Transverse colon (tissue), 4 donors: ENCODE measurements around the gene SCT. TPM values are rescaled to one million over a fixed set of nuclear protein-coding genes. Genes with fewer than 3 reads are reported as not detected.

ENCODE experiments used
- DNase-seq: peaks from one replicate; pipeline ENCODE4 v3.0.0-alpha.2; 2019
- H3K27ac ChIP-seq, 4 donors: fragments of 200-600 bp; sonication (generic); 2 replicates each; pipeline ENCODE4 v1.5.1; 2016 to 2018; ENCODE audit warnings: inconsistent platforms in 4 of 4
- H3K27me3 ChIP-seq: fragments of 200-600 bp; sonication (generic); 2 replicates; pipeline ENCODE4 v1.5.1; 2017; ENCODE audit warnings: inconsistent platforms
- H3K36me3 ChIP-seq, 4 donors: fragments of 200-600 bp; sonication (generic); 2 replicates each; pipeline ENCODE4 v1.5.1; 2017 to 2019; ENCODE audit warnings: inconsistent platforms in 4 of 4
- H3K4me1 ChIP-seq, 4 donors: fragments of 200-600 bp; sonication (generic); 2 replicates each; pipeline ENCODE4 v1.5.1; 2017 to 2020; ENCODE audit warnings: inconsistent platforms in 4 of 4
- H3K4me3 ChIP-seq, 4 donors: fragments of 200-600 bp; sonication (generic); 1 replicate in 1 of 4; 2 replicates in 3 of 4; pipeline versions ENCODE4 v1.5.1 to v1.6.1; 2017 to 2019; ENCODE audit warnings: inconsistent platforms in 4 of 4
- H3K9me3 ChIP-seq, 2 donors: fragments of 200-600 bp; sonication (generic); 2 replicates each; pipeline ENCODE4 v1.5.1; 2017 to 2019; ENCODE audit warnings: inconsistent platforms in 2 of 2
- CTCF ChIP-seq, 5 experiments: fragments of 200-600 bp in 3 of 5; fragments of 450-650 bp in 2 of 5; sonication (generic) in 3 of 5; IDR thresholded peaks; 1 replicate in 2 of 5; 2 replicates in 3 of 5; pipeline ENCODE4 v1.5.1; 2016 to 2017; ENCODE audit warnings: antibody characterized with exemption in 5 of 5, inconsistent platforms in 3 of 5, mild to moderate bottlenecking in 2 of 5, moderate library complexity in 1 of 5
- EP300 ChIP-seq: sonication (generic); formaldehyde crosslinking; IDR thresholded peaks from one replicate; pipeline ENCODE4 v1.6.1; 2017; ENCODE audit warnings: antibody characterized with exemption, low read depth
- POLR2A ChIP-seq: fragments of 450-650 bp; IDR thresholded peaks from one replicate; pipeline ENCODE4 v1.6.1; 2016; ENCODE audit warnings: antibody characterized with exemption, mild to moderate bottlenecking, moderate library complexity
- POLR2AphosphoS5 ChIP-seq, 3 donors: sonication (generic); formaldehyde crosslinking; IDR thresholded peaks; one replicate each; pipeline ENCODE4 v1.6.1; 2016; ENCODE audit warnings: antibody characterized with exemption in 3 of 3
- WGBS, 2 donors: methylation state at CpG; one replicate each; pipeline ENCODE4 v1.1.5; 2018; ENCODE audit warnings: low coverage in 1 of 2; 5-methylcytosine and 5-hydroxymethylcytosine counted together
- in situ Hi-C, 4 donors: fragments of 200-750 bp; cut with MboI; loops; one replicate each; pipeline versions ENCODE4 v1.15.0 to v1.15.1; 2017; ENCODE audit warnings: low sequenced_read_pairs in 3 of 4, low pct_ligation_motif_present in 1 of 4, low pct_unique_long_range_greater_than_20kb in 1 of 4
- intact Hi-C: fragments of 100-400 bp; cut with DNase I; formaldehyde crosslinking; loops from one replicate; pipeline ENCODE4 v1.15.1; 2023; ENCODE audit warnings: low total_unique reads
- total RNA-seq, 4 donors: library from RNA; depleted of rRNA; stranded (reverse); fragments of >200 nt; gene quantifications; one replicate each; pipeline ENCODE4 v1.1.0, GENCODE V29; 2016

Gene SCT
- total RNA-seq, 4 donors from 2014 or later: not detected

- WGBS, 2 donors: 82% methylated on average over 14 of the region's 14 CpGs; no CpG with 5 or more reads in 1 of the 2 donors
- Histone ChIP-seq H3K4me1 (no peaks in the 10 kb centered on the region), H3K9me3 (no peaks in the 10 kb centered on the region), H3K4me3 (no peak overlapping the region), H3K27ac (no peak overlapping the region), H3K36me3 (peaks cover 0 to 2% (median 0%) of the 10 kb centered on the region in 4 donors), H3K27me3 (no peaks in the 10 kb centered on the region)
- TF ChIP-seq EP300: no peak
- no peak for TF ChIP-seq POLR2AphosphoS5 (IDR thresholded peaks at IDR 0.05)
- TF ChIP-seq POLR2A: no peak
- TF ChIP-seq CTCF (IDR thresholded peaks at IDR 0.05): no peak
- no peak for DNase-seq
- intact Hi-C loops: no loop called here
- in situ Hi-C loops: no loop called here
Observed at GRCh38 chr11:646214-646613, 19.2 kb upstream of the SCT start.

GRCh38 chr11:645536-645935, 18.6 kb upstream of the SCT start:
- Histone ChIP-seq H3K27ac (no peak overlapping the region), H3K4me3 (no peak overlapping the region), H3K9me3 (no peaks in the 10 kb centered on the region), H3K27me3 (no peaks in the 10 kb centered on the region), H3K36me3 (no peaks in the 10 kb centered on the region), H3K4me1 (no peaks in the 10 kb centered on the region)
- intact Hi-C loops (no loop called here), in situ Hi-C loops (no loop called here)
- WGBS, 2 donors: 74% methylated on average over 16 of the region's 16 CpGs; no CpG with 5 or more reads in 1 of the 2 donors
- no peak for TF ChIP-seq EP300
- no peak for TF ChIP-seq POLR2AphosphoS5 (IDR thresholded peaks at IDR 0.05)
- TF ChIP-seq POLR2A: no peak
- no peak for TF ChIP-seq CTCF (IDR thresholded peaks at IDR 0.05)
- no peak for DNase-seq

- WGBS, 2 donors: 86% methylated on average over 50 of the region's 50 CpGs; no CpG with 5 or more reads in 1 of the 2 donors
- no peaks in the 10 kb centered on the region for H3K36me3 ChIP-seq
- no peaks in the 10 kb centered on the region for H3K9me3 ChIP-seq
- no peak overlapping the region for H3K27ac ChIP-seq
- peaks cover 12% of the 10 kb centered on the region for H3K27me3 ChIP-seq
- H3K4me1 ChIP-seq: peaks cover 0 to 2% (median 0%) of the 10 kb centered on the region in 4 donors
- DNase-seq: no peak
- TF ChIP-seq POLR2AphosphoS5 (IDR thresholded peaks at IDR 0.05) (no peak), EP300 (no peak), CTCF (IDR thresholded peaks at IDR 0.05) (no peak), POLR2A (no peak)
- intact Hi-C loops (no loop called here), in situ Hi-C loops (no loop called here)
- H3K4me3 ChIP-seq: no peak overlapping the region
Observed at GRCh38 chr11:643849-644738, 17.1 kb upstream of the SCT start.

GRCh38 chr11:643366-643765, 16.4 kb upstream of the SCT start:
- intact Hi-C loops: no loop called here
- WGBS, 2 donors: 94 to 95% methylated on average over 4 to 9 of the region's 9 CpGs
- Histone ChIP-seq H3K36me3 (no peaks in the 10 kb centered on the region), H3K9me3 (no peaks in the 10 kb centered on the region), H3K27me3 (peaks cover 19% of the 10 kb centered on the region), H3K4me3 (no peak overlapping the region), H3K27ac (no peak overlapping the region), H3K4me1 (peaks cover 0 to 5% (median 0%) of the 10 kb centered on the region in 4 donors)
- TF ChIP-seq POLR2AphosphoS5 (IDR thresholded peaks at IDR 0.05): no peak
- TF ChIP-seq EP300: no peak
- TF ChIP-seq POLR2A: no peak
- in situ Hi-C loops: no loop called here
- no peak for DNase-seq
